Endothelial cell of umbilical vein (primary cell): ENCODE measurements around the gene DLEC1.

Experiments used
- EZH2 ChIP-seq: IDR thresholded peaks from 2 replicates; pipeline ENCODE4 v1.6.1; 2012; ENCODE audit warnings: borderline replicate concordance, low read depth, mild to moderate bottlenecking, moderate library complexity, low read length, inconsistent platforms; ENCODE audit not compliant: severe bottlenecking
- GATA2 ChIP-seq: IDR thresholded peaks from 2 replicates; pipeline ENCODE4 v1.7.0; 2011; ENCODE audit warnings: low read depth, mild to moderate bottlenecking, moderate library complexity, mixed read lengths, low read length; ENCODE audit not compliant: insufficient read length, insufficient read depth
- POLR2A ChIP-seq: IDR thresholded peaks from 2 replicates; pipeline ENCODE4 v1.6.1; 2012; ENCODE audit warnings: low read depth, mild to moderate bottlenecking, control low read depth, low read length
- POLR2AphosphoS5 ChIP-seq: IDR thresholded peaks from 2 replicates; pipeline ENCODE4 v1.6.1; 2012; ENCODE audit warnings: low read depth, mild to moderate bottlenecking, control low read depth, low read length, moderate library complexity; ENCODE audit not compliant: insufficient read depth
- TF ChIP-seq, protein P1 (sequence below): IDR thresholded peaks from 2 replicates; pipeline ENCODE4 v1.6.1; 2011; ENCODE audit not compliant: insufficient read depth, insufficient read length
- TF ChIP-seq, protein P2 (sequence below), 2 donors: IDR thresholded peaks; 1 replicate in 1 of 2; 2 replicates in 1 of 2; pipeline ENCODE4 v1.5.1; 2011; ENCODE audit warnings: low read length in 2 of 2, mild to moderate bottlenecking in 2 of 2, moderate library complexity in 2 of 2, control low read depth in 1 of 2, inconsistent platforms in 1 of 2, low read depth in 1 of 2; ENCODE audit not compliant: insufficient read depth in 1 of 2; ENCODE audit errors: extremely low read depth in 1 of 2

DNA sequence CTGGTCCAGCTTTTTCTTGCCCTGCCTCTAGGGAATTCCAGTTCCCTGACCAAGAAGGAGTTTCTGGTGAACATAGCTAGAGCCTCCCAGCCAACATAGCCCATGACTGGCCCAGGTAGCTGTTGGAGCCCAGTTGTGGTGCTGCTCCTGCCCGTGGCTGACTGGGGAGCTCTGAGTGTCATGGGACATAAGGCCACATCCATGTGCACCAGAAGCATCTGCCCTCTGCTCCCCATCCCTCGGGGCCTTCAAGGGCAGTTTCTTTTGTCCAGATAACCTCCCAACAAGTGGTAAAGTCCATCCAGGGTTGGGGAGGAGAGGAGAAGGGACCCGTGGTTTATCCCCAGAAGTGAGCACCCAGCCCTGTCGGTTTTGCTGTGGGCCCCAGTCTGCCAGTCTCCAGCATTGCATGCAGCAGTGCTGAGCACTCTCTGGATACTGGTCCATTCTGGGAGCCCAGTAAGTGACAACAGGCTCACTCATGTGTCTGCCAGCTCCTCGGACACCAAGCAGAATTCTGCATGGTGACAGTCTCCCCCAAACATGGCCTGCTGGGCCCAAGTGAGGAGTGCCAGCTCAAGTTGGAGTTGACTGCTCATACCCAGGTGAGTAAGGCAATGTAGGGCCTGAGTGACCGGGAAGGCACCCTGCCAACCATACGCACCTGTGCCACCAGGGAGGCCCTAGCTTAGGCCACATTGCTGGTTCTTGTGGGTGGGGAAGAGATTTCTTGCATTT, 69.1 kb downstream of the DLEC1 start:
- TF ChIP-seq EZH2 (no peak), POLR2A (no peak), POLR2AphosphoS5 (no peak), GATA2 (no peak)
- TF ChIP-seq, protein P1, sequence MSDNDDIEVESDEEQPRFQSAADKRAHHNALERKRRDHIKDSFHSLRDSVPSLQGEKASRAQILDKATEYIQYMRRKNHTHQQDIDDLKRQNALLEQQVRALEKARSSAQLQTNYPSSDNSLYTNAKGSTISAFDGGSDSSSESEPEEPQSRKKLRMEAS, result no peak
- TF ChIP-seq, protein P2, sequence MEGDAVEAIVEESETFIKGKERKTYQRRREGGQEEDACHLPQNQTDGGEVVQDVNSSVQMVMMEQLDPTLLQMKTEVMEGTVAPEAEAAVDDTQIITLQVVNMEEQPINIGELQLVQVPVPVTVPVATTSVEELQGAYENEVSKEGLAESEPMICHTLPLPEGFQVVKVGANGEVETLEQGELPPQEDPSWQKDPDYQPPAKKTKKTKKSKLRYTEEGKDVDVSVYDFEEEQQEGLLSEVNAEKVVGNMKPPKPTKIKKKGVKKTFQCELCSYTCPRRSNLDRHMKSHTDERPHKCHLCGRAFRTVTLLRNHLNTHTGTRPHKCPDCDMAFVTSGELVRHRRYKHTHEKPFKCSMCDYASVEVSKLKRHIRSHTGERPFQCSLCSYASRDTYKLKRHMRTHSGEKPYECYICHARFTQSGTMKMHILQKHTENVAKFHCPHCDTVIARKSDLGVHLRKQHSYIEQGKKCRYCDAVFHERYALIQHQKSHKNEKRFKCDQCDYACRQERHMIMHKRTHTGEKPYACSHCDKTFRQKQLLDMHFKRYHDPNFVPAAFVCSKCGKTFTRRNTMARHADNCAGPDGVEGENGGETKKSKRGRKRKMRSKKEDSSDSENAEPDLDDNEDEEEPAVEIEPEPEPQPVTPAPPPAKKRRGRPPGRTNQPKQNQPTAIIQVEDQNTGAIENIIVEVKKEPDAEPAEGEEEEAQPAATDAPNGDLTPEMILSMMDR (IDR thresholded peaks at IDR 0.05; ENCODE audit: extremely low read depth in 1 of 2, insufficient read depth in 1 of 2, low read depth in 1 of 2, low read length in 2 of 2), result no peak
